SW 1271 (cell line): ENCODE results near the gene TMEM238L.

Experiments
- DNase-seq, 2 experiments: peaks; one replicate each; lab custom pipeline; 2025; lab: John Stamatoyannopoulos, UW

The TMEM238L gene

GRCh38 chr17:10773391-10773790 lies 30.5 kb downstream of the TMEM238L start:
- no peak for DNase-seq

DNA sequence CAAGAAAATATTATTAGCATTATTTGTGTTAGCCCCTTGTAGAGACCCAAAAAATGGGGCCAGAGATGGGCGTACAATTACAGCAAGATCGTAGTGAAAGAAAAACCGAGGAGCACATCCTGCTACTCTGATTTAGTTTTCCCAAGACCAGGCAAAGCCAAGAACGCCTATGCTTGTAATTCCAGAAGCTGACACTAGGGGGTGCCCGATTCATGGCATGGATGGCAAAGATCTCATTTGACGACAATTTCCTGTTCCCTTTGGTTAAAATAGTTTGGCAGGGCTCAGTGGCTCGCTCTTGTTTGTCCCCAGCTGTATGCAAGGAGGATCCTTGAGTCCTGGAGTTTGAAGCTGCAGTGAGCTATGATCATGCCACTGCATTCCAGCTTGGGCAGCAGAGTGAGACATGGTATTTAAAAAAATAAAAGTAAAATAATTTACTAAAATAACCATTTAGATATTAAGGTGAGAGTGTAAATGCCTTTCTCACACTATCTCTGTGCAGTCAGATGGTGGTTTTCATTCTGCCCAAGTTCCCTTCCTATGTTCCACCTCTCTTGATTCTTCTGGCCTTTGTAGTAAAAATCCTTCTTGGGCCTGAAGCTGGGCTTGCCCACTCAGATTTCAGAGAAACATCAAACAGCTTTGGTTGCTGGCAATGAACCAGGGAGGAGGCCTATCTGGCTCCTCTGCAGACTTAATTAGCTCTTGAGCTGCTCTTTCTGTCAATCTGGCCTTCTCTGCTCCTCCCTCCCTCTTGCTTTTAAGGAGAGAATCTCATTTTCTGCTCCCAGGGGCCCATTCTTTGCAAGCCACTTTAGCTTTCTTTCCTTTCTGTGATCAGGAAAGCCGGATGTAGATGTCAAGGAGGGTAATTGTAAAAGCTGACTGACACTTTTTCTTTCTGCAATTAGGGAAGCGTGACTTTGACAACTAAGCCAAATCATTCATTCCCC lies 31.2 kb downstream of the TMEM238L start:
- no peak for DNase-seq

DNA sequence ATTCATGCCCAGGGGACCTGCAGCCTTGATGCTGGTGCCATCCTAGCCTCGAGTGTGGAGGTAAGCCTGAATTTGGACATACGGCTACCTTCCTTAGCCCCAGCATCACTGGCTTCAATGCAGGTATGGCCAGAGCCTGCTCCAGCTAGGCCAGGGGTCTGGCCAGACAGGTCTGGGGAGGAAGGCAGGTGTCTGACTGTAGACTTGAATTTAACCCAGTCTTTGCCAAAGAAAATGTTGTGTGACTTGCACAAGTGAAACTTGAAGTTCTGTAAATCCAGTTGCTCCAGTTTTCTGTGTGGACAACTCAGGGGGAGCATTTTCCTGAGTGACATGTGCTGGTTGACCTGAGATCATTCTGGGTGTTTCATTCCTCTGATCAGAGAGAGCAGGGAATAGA lies 32.8 kb downstream of the TMEM238L start:
- DNase-seq: no peak

DNA sequence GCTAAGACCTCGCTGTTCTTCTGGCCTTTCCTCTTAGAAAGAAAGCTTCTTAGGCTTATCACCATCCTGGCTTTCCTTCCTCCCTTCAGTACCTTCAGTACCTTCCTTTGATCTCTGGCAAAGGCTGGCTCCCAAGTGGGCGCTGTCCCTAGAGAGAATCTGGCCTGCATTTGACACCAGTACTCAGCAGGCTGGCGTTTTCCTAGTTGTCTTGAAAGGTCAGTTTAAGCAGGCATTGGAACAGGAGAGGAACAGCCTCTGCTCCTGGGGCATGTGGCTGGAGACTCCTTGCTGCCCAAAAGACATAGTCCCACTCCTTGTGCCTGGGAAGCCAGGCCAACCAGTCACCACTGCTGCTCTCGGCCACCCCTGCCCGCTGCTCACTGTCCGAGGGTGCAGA lies 34.1 kb downstream of the TMEM238L start:
- DNase-seq: no peak

GRCh38 chr17:10768750-10769251 lies 35.1 kb downstream of the TMEM238L start:
- no peak for DNase-seq

GRCh38 chr17:10767232-10767631 lies 36.7 kb downstream of the TMEM238L start:
- DNase-seq: no peak

- DNase-seq: no peak
Measured at GRCh38 chr17:10762037-10762436, 41.9 kb downstream of the TMEM238L start.

DNA sequence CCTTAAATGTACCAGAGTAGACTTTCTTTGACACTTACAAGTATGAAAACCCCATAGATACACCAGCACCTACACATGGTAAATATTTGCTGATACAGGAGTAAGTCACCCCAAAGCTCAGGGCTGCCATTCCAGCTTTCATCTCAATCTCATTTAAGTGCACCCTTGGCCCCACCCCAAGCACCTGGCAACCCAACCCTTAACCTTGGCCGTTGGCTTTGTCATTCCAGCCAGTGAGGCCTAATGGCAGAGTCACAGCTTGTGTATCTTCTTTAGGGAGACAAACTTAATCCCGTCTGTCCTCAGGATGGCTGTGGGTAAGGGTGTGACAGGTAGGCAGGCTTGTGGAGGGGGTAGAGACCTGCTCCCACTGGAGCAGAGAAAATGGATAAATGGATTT lies 42.6 kb downstream of the TMEM238L start:
- no peak for DNase-seq

- DNase-seq: no peak
Measured at GRCh38 chr17:10758062-10758461, 45.8 kb downstream of the TMEM238L start.

DNA sequence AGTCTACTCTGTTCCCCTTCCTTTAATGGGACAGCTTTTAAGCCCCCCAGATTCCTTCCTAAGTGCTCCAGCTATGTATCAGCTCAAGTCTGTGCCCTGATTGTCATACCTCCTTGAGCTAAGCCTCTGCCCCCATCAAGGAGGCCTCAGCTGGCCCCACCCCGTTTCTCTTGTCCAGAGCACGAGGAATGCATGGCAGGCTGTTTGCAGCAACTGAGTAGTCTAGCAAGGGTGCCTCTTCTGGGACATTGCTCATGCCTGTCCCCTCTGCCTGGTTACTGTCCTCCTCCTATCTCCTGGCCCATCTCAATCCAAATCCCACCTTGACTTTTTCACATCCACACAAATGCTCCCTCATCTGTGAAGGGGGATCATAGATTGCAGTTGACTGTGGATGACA lies 46.3 kb downstream of the TMEM238L start:
- DNase-seq: no peak

- DNase-seq: no peak
Measured at GRCh38 chr17:10757067-10757466, 46.8 kb downstream of the TMEM238L start.

- DNase-seq: no peak
Measured at GRCh38 chr17:10756619-10757018, 47.3 kb downstream of the TMEM238L start.

DNA sequence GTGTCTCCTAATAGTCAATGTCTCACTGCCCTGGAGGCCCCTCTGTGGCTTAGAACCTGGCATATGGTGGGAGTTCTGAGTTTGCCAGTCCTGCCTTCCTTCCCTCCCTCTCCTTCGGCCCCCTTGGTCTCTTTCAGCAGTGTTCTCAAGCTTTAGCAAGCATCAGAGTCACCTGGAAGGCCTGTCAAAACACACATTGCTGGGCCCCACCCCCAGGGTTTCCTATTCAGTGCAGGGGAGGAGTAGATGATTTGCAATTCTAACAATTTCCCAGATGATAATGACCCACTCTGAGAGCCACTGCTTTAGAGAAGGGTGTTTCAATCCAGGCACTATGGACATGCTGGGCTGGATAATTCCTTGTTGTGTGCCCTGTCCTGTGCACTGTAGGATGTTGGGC lies 47.7 kb downstream of the TMEM238L start:
- no peak for DNase-seq

DNA sequence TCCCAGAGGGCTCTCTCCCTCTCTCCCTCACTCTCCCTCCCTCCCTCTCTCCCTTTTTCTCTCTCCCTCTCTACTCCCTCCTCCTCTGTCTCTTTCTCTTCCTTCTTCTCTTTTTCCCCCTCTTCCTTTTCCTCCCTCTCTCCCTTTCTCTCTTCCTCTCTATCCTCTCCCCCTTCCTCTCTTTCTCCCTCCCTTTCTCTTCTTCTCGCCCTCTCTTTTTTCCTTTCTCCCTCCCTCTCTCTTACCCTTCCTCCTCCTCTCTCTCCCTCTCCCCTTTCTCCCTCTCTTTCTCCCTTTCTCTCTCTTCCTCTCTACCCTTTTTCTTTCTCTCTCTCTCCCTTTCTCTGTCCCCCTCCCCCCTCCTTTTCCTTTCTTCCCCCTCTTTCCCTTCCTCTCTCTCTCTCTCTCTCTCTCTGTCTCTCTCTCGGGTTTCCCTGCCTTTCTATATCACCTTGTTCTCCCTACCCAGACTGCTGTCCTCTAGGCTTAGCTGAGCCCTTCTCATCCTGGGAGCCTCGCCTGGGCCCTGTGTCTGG lies 48.2 kb downstream of the TMEM238L start:
- DNase-seq: no peak

- DNase-seq: no peak
Measured at GRCh38 chr17:10754861-10755591, 48.9 kb downstream of the TMEM238L start.

DNA sequence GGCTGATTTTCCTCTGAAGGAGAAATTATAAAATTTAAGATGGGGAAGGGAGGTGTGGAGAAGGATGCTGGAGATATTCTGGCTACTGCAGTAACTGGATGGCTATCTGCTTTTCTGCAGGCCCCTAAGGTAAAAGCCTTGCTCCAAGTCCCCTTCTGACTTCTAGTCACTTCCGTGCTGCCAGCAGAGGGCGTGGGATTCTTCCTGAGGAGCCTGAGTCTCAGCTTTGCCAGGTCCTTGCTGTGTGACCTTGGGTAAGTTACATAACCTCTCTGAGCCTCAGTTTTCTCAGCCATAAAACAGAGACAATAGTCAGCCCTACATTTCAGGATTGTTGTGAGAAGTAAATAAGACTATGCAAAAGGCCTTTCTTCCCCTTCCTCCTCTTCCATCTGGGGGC lies 49.8 kb downstream of the TMEM238L start:
- DNase-seq: peak in 1 of 2 experiments; percentile 14

DNA sequence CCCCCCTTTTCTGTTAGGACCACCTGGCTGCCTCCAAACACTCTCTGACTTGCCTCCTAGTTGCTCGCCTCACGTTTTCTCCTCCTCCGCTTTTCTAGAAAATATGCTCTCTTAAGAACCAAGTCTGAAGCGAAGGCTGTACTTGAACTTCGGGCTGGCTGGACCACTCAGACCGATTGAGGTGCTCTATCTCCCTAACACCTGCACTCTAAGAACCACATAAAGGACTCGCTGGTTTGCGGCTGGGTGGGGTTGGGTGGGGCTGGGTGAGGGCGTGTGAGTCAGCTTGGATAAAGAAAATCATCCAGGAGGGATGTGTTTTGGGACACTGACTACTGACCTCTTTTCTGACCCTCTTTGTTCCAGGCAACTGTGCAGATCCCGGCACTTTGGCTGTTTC lies 51.2 kb downstream of the TMEM238L start:
- no peak for DNase-seq

DNA sequence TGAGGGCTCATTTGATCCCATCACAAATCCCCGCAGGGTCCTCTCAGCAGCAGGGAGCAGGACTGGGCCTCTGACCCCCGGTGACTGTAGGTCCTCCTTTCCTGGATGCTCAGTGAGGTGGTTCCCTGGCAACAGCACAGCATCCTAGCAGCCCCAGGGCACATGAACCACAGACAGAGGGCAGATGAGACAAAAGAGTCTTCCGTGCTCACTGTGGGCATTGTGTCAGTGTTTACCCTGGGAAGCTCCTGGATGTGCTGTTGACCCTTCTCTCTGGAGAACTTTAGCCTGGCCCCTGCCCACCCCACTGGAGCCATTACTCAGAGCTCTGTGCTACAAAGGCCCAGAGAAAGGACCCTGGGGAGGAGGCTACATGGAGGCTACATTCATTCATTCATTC lies 52.3 kb downstream of the TMEM238L start:
- no peak for DNase-seq

DNA sequence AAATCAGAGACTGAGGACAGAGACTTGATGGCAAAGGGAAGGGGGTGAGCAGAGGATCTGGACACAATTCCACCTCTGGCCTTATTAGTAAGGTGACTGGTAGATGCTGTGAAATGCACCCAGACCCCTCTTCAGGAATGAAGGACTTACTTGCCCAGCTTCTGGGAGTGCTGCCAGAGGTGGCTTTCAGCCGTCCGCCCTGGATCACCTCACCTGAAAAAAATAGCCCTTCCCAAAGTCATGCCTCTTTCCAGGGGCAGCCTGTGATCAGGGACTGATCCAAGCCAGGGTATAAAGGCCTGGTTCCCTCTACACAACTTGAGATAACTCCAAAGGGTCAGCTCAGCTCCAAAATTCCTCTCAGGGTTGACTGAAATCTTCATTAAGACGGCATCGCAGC lies 53.7 kb downstream of the TMEM238L start:
- DNase-seq: no peak

DNA sequence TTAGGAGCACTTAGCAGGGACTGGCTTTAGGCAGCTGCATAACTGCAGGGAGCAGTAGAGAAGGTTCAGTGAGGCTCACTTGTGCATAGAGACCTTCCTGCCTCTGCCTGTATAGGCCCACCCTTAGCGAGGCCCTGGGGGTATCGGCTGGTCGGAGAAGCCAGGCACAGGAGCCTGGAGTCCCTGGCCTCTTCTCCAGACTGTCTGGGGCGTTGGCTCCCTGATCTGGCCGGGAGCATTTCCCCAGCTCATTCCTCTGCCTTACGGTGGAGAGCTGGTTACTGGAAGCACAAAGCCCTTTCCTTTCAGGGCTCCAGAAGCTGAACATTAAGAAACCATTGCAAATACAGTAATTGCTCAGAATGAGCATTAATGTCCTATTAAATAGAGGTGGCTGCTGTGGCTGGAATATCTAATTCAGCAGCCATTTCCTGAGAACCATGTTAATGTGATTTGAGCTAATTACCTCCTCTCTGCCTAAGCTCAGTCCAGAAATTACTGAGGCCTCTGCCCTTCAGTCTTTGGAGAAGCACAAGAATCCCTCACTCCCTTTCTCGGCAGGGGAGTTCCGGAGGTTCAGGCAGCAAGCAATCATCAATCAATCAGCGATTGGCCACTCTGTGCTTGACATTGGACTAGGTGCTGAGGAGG lies 55.2 kb downstream of the TMEM238L start:
- no peak for DNase-seq

GRCh38 chr17:10745231-10745630 lies 58.7 kb downstream of the TMEM238L start:
- no peak for DNase-seq
